HG03565 (cell line): ENCODE data around the gene B3GLCT.
A peak's percentile ranks its signal among the peaks of the same experiment; 100 is the strongest.
"Not testable (repeated sequence)": the region's sequence is repeated elsewhere in the genome, so short reads cannot be mapped to it uniquely, and the experiment has no call there.

Experiments used
- ATAC-seq: cut with Tn5 transposase; IDR thresholded peaks from one replicate; pipeline ENCODE4 v1.9.1; 2021; ENCODE audit warnings: mild to moderate bottlenecking, moderate library complexity; ENCODE audit not compliant: unreplicated experiment

B3GLCT gene

GRCh38 chr13:31199849-31200636 is at the start of gene B3GLCT:
TSS of gene B3GLCT (plus strand) at chr13:31199975. CDS start at chr13:31200085, 110 bp downstream.
- peak; percentile 79 for ATAC-seq

- no peak for ATAC-seq
Observed at GRCh38 chr13:31150315-31150985, 49.3 kb upstream of the B3GLCT start.

GRCh38 chr13:31151837-31152236 is 47.9 kb upstream of the B3GLCT start:
- ATAC-seq: no peak

GRCh38 chr13:31154939-31155338 is 44.8 kb upstream of the B3GLCT start:
- no peak for ATAC-seq

- ATAC-seq: no peak
Observed at GRCh38 chr13:31159306-31159705, 40.5 kb upstream of the B3GLCT start.

- ATAC-seq: peak; percentile 30
Observed at GRCh38 chr13:31160857-31161556, 38.8 kb upstream of the B3GLCT start.

GRCh38 chr13:31161557-31162150 is 38.1 kb upstream of the B3GLCT start, which contains the start of gene HSPH1:
TSS of gene HSPH1 (minus strand) at chr13:31161904. CDS start at chr13:31161582, 322 bp downstream.
- peak; percentile 57 for ATAC-seq

- ATAC-seq: peak; percentile 74
Observed at GRCh38 chr13:31162151-31163008, 37.4 kb upstream of the B3GLCT start.

GRCh38 chr13:31166591-31166990 is 33.2 kb upstream of the B3GLCT start:
- ATAC-seq: no peak

GRCh38 chr13:31167490-31167889 is 32.3 kb upstream of the B3GLCT start:
- ATAC-seq: peak; percentile 54

- ATAC-seq: peak; percentile 52
Observed at GRCh38 chr13:31168166-31168565, 31.6 kb upstream of the B3GLCT start.

GRCh38 chr13:31168736-31169135 is 31.0 kb upstream of the B3GLCT start:
- ATAC-seq: no peak

- no peak for ATAC-seq
Observed at GRCh38 chr13:31172001-31172400, 27.8 kb upstream of the B3GLCT start.

- ATAC-seq: no peak
Observed at GRCh38 chr13:31172535-31172934, 27.2 kb upstream of the B3GLCT start.

GRCh38 chr13:31174018-31174417 is 25.8 kb upstream of the B3GLCT start:
- no peak for ATAC-seq

GRCh38 chr13:31175847-31176532 is 23.8 kb upstream of the B3GLCT start:
- no peak for ATAC-seq

- not testable (repeated sequence) for ATAC-seq
Observed at GRCh38 chr13:31177813-31178495, 21.8 kb upstream of the B3GLCT start.

- ATAC-seq: no peak
Observed at GRCh38 chr13:31179241-31179640, 20.5 kb upstream of the B3GLCT start.

GRCh38 chr13:31179754-31180153 is 20.0 kb upstream of the B3GLCT start:
- ATAC-seq: no peak
